GM18858 (cell line): ENCODE results near the gene SLC2A1.
A peak's percentile ranks its signal among the peaks of the same experiment; 100 is the strongest.
"Not testable (repeated sequence)": the region's sequence is repeated elsewhere in the genome, so short reads cannot be mapped to it uniquely, and the experiment has no call there.

Experiments used
- ATAC-seq: cut with Tn5 transposase; IDR thresholded peaks from one replicate; pipeline ENCODE4 v1.9.1; 2021; ENCODE audit not compliant: unreplicated experiment

Gene SLC2A1

DNA sequence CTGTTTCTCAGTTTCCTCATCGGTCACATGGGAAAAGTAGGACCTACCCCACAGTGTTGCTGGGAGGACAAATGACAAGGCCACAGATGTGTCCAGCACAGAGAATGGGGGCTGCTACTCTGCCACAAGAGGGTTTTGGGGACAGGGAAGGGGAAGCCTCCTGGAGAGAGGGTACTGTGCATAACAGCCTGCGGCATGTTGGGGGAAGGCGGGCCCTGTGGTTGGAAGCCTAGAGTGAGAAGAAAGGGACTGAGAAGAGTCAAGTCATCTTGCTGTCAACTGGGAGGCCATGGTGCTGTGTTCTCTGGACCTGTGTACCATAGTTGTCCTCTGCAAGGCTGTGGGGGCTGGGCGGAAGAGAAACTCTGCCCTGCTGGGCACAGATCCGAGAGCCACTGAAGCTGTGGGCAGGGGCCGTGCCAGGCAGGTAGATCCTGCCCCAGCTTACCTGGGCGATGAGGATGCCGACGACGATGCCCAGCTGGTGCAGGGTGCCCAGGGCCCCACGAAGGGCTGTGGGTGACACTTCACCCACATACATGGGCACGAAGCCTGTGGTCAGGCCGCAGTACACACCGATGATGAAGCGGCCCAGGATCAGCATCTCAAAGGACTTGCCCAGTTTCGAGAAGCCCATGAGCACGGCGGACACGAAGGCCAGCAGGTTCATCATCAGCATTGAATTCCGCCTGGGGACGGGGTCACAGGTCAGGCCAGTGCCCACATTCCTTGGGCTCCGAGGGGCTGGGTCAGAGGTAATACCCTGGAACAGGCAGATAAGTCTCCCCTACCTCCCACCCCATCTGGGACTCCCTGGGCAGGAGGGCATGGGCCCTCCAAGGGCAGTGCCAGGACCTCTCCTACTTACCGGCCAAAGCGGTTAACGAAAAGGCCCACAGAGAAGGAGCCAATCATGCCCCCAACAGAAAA lies 28.2 kb downstream of the SLC2A1 start:
- ATAC-seq, result no peak

DNA sequence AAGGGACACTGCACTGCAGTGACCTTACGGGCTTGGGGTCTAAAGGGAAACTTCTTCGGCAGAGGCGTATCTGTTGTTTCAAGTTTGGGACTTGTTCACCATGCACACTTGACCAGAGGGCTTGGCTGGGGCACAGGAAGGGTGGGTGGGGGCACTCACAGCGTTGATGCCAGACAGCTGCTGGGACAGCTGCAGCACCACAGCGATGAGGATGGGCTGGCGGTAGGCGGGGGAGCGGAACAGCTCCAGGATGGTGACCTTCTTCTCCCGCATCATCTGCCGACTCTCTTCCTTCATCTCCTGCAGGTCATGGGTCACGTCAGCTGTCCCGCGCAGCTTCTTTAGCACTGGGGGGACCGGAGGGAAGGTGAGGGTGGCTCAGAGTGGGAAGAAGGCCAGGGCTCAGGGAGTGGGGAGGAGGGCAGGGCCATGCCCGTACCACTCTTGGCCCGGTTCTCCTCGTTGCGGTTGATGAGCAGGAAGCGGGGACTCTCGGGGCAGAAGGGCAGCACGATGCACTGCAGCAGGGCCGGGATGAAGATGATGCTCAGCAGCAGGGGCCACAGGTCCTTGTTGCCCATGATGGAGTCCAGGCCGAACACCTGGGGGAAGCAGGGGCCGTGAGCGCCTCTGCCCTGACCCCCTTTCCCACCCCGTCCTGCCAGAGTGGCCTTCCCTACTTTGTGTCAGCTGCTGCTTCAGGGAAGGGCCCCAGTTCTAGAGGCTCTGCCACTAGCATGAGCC lies 29.1 kb downstream of the SLC2A1 start:
- no peak for ATAC-seq

DNA sequence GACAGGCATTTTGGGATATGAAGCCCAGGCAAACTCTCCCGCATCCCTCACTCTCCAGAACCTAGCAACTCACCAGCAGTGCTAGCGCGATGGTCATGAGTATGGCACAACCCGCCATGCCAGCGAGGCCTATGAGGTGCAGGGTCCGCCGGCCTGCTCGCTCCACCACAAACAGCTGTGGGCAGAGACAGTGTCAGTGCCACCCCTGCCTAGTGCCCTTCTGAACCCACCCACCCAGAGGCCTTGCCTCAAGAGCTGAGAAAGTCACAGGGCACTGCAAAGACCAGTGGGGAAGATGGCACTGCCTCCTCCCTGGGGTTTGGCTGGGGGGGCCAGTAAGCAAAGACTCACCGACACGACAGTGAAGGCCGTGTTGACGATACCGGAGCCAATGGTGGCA lies 29.8 kb downstream of the SLC2A1 start:
- ATAC-seq, result no peak

DNA sequence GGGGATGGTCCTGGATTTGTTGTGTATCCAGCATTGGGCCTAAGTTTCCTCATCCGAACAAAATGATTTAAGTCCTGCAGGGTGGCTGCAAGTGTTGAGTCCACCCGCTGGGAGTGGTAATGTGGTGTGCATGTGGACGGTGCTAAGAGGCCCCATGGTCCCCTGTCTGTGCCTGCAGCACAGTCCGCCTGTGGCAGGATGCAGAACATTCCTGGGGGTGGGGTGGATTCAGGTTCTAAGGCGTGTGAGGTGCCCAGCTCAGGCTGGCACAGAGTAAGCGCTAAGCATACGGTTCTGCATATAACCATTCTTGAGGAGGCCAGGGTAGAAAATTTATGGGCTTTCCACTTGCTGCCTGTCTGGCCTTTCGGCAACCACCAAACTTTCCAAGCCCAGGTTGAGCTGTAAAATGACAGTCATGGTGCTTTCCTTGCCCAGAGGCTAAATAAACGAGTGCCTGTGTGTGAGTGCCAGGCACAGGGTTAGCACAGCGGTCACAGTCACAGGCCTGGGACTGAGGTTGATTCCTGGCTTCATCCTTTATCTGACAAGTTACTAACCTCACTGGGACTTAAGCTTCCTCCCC lies 30.7 kb downstream of the SLC2A1 start:
- ATAC-seq, result no peak

DNA sequence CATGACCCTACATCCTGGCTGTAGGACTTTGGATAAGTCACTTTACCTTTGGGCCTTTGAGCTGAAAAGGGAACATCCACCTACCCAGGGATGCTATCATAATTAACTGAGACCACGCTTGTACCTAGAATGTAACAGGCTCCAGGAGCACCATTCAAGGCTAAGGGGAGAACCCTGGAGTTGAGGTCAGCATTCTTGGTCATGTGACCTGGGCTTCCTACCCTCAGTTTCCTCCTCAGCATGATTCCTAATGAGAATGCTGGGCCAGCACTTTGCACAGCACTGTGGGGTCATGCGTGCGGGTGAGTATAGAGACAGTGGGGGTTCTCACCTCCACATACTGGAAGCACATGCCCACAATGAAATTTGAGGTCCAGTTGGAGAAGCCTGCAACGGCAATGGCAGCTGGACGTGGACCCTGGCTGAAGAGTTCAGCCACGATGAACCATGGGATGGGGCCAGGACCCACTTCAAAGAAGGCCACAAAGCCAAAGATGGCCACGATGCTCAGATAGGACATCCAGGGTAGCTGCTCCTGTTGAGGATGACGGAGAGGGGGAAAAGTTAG lies 31.3 kb downstream of the SLC2A1 start:
- ATAC-seq, result no peak

DNA sequence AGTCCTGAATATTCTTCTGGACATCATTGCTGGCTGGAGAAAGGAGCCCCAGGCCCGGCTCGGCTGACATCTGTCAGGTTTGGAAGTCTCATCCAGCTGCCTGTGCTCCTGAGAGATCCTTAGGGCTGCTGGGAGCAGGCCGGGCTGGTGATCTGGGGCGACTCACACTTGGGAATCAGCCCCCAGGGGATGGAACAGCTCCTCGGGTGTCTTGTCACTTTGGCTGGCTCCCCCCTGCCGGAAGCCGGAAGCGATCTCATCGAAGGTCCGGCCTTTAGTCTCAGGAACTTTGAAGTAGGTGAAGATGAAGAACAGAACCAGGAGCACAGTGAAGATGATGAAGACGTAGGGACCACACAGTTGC lies 31.8 kb downstream of the SLC2A1 start:
- no peak for ATAC-seq

DNA sequence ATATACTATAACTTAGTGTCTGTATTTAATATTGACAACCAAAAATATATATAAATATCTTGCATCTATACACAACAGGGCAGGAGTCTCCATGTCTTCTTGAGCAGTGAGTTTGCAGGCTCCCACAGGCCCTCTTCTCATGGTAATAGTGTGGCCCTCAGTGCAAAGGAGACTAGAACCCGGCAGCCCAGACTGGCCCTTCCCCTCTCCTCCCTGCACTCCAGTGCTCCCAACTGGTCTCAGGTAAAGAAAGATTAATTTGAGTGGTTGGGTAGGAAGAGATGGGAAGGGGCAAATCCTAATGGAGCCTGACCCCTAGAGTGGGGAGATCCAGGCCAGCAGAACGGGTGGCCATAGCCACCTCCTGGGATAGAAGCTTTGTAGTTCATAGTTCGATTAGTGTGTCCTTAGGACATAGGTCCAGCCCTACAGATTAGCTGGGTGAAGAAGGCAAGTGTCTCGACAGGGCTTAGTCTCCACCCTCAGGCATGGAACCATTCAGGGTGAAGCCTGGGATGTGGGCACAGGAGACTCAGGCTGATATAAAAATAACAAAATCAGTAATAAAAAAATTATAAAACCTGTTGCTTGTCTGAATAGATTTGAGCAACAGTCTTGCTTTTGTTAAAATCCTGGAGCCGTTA lies 32.3 kb downstream of the SLC2A1 start:
- no peak for ATAC-seq

DNA sequence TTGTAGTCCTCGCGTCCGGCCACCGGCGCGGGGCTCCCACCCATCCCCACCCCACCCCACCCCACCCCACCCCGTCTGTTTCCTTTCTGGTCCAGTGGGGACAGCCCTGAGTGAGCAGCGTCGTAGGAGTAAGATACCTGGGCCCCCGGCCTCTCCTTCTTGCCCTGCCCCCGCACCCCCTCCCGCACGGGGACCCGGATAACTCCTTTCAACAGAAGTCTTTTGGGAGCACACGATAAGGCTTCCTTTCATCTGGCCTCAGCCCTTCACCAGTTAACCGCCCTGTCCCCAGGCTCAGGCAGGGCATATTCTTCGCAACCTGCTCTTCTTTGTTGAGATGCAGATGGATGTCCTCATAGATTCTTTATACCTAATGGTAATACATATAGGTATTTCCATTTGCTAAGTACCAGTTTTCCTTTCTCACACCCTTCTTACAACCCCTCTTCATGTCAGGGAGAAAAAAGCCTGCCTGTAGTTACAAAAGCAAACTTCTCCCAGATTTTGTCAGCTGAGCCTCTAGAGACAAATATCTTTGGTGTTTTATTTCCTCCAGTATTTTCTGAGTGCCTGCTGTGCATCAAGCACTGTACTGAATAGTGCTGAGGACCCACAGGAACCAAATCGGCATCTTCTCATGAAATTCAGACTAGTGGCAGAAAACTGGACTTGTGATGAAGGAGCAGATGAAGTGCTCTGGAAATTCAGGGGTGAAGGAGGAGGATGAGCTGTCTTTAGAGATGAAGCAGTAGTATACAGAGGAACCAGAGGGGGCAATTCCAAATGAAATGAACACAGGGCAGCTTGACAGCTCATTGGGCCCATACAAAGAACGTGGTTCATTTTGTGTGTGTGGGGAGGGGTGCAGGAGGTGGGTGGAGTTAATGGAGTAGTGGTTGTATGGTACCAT lies 33.6 kb downstream of the SLC2A1 start:
- no peak for ATAC-seq

DNA sequence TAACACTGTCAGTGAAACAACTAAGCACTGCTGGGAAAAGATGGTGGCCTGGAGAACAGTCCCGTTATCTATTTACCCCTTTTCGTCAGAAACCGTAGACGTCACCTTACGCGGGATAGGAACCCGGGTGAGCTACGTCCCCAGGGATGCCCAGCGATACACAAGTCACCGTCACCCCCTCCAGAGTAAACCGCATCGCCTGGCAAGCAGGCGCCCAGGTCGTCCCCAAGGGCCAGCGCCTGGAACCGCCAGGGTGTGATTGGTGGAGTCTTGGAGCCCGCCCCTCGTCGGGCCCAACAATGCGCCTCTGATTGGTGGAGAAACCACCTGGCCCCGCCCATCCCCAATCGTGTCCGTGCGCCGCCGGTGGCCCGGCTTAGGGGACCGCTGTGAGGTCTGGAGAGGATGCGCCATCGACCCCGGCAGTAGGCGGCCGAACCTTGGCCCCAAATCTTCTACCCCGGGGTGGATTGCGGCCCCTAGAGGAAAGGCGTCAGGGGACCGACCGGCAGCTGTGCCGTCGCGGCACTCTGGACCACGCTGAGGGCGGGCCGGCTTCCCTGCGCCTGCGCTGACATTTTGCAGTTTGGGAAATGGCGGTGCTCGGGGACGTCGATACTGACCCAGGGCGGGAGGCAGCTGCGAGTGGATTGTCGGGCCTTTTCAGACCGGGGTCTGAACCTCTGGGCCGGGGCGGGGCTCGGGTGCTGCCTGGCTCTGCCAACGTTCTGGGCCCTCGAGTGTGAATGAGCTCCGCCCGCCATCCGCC lies 34.4 kb downstream of the SLC2A1 start:
- peak; percentile 74 for ATAC-seq

DNA sequence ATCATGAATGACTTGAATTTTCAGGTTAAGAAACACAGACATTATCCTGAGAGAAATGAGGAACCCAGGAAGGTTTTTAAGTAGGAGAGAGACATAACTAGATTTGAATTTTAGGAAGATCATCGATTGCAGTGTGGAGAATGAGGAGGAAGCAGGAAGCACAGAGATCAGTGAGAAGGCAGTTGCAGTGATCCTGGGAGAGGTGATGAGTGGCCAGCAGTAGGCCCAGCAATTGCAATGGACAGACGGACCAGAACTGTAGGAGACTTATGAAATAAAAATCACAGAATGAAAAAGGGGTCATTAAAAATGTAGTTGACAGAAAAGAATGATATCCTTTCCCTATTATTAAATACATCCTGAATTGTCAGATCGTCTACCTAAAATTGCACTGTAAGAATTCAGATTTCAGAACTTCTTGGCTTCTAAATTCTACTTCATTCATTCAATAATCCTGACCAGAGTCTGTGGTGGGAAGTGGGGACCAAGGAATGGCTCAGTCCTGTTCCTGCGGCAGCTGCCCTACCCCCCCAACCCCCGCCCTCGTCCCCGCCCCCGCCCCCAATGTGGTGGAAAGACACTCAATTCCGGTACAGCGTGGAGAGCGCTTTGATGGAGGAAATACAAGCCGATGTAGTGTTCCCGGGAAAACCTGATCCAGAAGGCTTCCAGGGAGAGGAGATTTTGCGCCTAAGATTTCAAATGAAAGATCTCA lies 35.1 kb downstream of the SLC2A1 start:
- no peak for ATAC-seq

DNA sequence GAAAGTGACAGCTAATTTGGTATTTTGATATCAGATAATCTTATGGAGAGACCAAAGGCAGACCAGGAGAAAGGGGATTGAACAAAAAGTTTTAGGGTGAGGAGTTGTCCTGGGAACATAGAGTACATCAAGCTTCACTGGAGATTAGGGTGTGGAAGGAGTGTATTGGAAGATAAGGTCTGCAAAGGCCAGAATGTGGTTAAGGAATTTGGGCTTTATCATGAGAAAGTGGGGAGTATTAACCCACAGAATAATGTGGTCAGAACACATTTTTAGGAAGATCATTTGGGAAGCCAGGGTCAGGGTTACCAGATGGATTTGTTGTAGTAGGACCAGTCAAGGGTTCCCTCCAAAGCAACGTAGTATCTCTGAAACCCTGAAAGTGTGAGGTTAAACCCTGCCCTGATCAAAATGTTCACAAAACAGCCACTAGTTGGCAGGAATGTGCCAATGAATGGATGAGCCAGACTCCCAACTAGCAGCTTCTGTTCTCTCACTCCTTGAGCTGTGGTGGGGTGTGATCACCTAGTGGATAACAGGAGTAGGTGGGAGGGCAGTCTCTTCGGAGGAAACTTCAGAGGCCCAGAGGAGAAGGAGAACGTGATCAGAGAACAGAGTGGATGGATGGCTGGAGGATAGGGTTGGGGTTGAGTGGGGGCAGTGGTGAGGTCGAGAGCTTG lies 35.8 kb downstream of the SLC2A1 start:
- ATAC-seq, result no peak

DNA sequence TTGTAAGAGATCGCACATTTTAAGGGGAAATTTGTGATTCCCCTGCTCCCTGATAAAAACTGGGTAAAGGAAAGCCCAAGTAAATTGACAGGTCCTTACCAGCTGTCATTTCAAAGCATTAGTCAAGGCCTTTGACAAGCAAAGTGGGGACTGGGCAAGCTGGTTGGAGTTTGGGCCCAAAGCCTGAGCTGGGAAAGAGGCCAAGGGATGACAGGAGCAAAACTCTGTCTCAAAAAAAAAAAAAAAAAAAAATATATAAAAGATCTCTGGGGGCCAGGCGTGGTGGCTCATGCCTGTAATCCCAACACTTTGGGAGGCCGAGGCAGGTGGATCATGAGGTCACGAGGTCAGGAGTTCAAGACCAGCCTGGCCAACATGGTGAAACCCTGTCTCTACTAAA lies 36.9 kb downstream of the SLC2A1 start:
- ATAC-seq, result no peak

DNA sequence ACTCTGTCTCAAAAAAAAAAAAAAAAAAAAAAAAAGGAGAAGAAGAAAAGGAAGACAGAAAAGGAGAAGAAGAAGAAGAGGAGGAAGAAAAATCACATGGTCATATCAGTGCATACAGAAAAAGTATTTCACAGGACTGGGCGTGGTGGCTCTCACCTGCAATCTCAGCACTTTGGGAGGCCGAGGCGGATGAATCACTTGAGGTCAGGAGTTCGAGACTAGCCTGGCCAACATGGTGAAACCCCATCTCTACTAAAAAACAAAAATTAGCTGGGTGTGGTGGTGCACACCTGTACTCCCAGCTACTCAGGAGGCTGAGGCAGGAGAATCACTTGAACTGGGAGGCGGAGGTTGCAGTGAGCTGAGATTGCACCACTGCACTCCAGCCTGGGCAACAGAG lies 39.0 kb downstream of the SLC2A1 start:
- ATAC-seq, result not testable (repeated sequence)

DNA sequence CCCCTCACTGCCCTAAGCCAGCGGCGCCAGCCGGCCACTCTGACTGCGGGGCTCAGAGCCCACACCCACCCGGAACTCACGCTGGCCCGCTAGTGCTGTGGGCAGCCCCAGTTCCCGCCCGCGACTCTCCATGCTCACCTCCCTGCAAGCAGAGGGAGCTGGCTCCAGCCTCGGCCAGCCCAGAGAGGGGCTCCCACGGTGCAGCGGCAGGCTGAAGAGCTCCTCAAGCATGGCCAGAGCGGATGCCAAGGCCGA lies 41.5 kb downstream of the SLC2A1 start:
- no peak for ATAC-seq

DNA sequence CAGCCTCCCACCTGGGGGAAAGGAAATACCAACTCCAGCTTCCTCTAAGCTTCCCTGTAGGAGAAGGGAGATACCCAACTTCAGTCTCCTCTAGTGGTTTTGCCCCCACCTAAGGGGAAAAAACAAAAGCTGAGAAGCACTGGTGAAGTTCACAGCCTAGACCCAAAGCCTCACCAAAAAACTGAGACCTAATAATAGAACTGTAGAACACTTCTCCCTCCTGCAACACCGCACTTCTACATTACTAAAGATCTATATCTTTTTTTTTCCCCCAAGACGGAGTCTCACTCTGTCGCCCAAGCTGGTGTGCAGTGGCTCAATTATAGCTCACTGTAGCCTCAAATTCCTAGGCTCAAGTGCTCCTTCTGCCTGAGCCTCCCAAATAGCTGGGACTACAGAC lies 43.2 kb downstream of the SLC2A1 start:
- no peak for ATAC-seq

DNA sequence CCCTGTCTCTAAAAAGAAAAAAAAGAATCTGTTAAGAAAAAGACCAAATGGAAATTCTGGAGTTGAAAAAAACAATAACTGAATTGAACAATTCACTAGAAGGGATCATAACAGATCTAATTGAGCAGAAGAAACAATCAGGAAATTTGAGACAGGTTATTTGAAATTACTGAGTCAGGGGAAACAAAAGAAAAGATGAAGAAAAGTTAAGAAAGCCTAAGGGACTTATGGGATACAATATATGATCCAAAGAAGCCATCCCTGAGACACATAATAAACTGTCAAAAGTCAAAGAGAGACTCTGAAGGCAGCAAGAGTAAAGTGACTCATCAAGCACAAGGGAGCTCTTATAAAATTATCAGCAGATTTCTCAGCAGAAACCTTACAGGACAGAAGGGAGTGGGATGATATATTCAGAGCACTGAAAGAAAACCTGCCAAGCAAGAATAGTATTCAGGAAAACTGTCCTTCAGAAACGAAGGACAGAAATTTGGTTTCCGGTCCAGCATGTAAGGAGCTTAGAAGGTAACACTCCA lies 44.5 kb downstream of the SLC2A1 start:
- no peak for ATAC-seq

DNA sequence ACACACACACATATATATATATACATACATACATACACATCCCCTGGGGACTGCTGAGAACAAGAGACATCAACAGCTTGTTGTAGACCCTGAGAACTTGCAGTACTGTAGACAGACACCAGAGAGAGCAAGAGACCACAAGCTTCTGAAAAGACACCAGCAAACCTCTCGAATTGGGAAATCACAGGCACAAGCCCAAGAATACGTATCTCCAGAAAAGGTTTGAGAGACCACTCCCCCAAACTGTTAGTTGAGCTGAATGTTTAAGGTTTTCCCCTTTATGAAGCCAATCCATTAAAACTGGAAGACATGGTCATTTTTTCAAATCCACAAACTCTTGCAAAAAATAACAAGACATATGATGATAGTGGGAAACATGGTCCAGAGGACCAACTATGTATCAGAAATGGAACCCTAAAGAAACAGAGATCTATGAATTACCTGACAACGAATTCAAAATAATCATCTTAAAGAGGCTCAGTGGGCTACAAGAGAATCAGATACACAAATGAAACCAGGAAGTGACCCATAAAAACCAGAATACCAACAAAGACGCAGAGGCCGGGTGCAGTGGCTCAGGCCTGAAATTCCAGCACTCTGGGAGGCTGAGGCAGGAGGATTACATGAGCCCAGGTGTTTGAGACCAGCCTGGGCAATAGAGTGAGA lies 45.1 kb downstream of the SLC2A1 start:
- no peak for ATAC-seq

DNA sequence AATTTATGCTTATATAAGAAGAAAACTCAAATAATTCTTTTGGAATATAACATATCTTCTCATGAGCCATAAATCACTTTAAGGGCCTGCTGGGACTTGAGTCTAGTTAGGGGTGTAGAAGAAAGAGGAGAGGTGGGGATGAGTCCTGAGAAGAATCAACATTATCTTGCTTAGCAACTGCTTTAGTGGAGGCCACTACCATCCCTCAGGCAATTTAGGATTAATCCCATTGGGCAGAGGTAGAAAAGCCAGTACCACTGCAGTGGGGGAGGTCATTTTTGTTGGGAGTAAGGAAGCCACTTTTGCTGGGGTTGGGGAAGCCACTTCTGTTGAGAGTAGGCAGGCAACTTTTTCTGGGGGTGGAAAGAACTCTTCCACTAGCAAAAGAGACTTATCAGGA lies 47.7 kb downstream of the SLC2A1 start:
- no peak for ATAC-seq
